Nephron progenitor cell (in vitro differentiated cells): ENCODE data around the gene ZNF512B.

ENCODE experiments used
- DNase-seq: peaks from one replicate; pipeline ENCODE4 v3.0.0; 2021
- H3K27ac Mint-ChIP-seq: 2 replicates; pipeline ENCODE4 v1.8.0; 2021; ENCODE audit warnings: mild to moderate bottlenecking, moderate library complexity, mixed read lengths
- H3K27me3 Mint-ChIP-seq: 2 replicates; pipeline ENCODE4 v1.8.0; 2021; ENCODE audit warnings: mild to moderate bottlenecking, low read depth, mixed read lengths; ENCODE audit not compliant: poor library complexity
- H3K36me3 Mint-ChIP-seq: 2 replicates; pipeline ENCODE4 v1.8.0; 2021; ENCODE audit warnings: low read depth, mixed read lengths
- H3K4me1 Mint-ChIP-seq: 2 replicates; pipeline ENCODE4 v1.8.0; 2021; ENCODE audit warnings: mixed read lengths
- H3K4me3 Mint-ChIP-seq: 2 replicates; pipeline ENCODE4 v1.8.0; 2021; ENCODE audit warnings: mild to moderate bottlenecking, moderate library complexity, mixed read lengths
- H3K9me3 Mint-ChIP-seq: 2 replicates; pipeline ENCODE4 v1.8.0; 2021; ENCODE audit warnings: mild to moderate bottlenecking, moderate library complexity, mixed read lengths
- TF ChIP-seq, protein P1 (sequence below): fragments of 200-600 bp; sonication (generic); IDR thresholded peaks from 2 replicates; pipeline ENCODE4 v1.5.0; 2021; ENCODE audit warnings: antibody characterized with exemption

Gene ZNF512B

DNA sequence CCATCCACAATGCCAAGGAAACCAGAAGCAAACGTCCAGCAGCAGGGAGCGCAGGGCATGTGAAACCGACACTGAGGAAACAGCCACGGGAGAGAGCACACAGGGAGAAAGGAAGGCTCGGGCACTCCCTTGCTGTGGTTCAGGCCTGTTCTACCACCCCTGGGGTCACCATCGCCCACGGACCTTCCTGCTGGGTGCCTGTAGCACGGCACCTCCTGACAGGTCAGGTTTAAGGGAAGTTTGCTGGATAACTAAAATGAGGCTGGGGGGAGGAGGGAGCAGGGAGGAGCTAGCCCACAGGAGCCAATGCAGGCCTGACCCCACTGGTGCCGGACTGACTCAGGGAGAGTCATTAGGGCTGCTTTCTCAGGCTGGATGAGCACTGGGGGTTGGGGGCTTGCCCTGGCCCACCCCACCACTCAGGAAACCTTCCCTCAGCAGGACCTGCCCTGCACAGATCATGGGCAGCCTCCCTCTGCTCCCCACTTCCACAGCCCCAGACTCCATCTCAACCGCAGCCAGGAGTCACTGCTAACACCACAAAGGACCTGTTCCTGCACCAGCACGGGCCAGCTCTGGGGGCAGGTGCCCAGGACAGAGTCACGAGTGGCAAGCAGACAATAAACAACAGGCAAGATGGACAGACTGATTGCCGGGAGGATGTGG, 15.8 kb downstream of the ZNF512B start:
- Mint-ChIP-seq H3K27ac (peak overlapping the region; percentile 77), H3K4me3 (peak overlapping the region; percentile 83)

GRCh38 chr20:63952769-63953168, 17.0 kb downstream of the ZNF512B start:
- Mint-ChIP-seq H3K4me1 (peaks cover 55% of the 10 kb centered on the region), H3K9me3 (no peaks in the 10 kb centered on the region), H3K4me3 (no peak overlapping the region), H3K27me3 (no peaks in the 10 kb centered on the region), H3K36me3 (no peaks in the 10 kb centered on the region), H3K27ac (no peak overlapping the region)
- TF ChIP-seq, protein P1, sequence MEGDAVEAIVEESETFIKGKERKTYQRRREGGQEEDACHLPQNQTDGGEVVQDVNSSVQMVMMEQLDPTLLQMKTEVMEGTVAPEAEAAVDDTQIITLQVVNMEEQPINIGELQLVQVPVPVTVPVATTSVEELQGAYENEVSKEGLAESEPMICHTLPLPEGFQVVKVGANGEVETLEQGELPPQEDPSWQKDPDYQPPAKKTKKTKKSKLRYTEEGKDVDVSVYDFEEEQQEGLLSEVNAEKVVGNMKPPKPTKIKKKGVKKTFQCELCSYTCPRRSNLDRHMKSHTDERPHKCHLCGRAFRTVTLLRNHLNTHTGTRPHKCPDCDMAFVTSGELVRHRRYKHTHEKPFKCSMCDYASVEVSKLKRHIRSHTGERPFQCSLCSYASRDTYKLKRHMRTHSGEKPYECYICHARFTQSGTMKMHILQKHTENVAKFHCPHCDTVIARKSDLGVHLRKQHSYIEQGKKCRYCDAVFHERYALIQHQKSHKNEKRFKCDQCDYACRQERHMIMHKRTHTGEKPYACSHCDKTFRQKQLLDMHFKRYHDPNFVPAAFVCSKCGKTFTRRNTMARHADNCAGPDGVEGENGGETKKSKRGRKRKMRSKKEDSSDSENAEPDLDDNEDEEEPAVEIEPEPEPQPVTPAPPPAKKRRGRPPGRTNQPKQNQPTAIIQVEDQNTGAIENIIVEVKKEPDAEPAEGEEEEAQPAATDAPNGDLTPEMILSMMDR: no peak
- DNase-seq: no peak

More for the DNA sequence above, 15.8 kb downstream of the ZNF512B start:
- H3K36me3 Mint-ChIP-seq: no peaks in the 10 kb centered on the region
- H3K9me3 Mint-ChIP-seq: no peaks in the 10 kb centered on the region
- H3K4me1 Mint-ChIP-seq: peaks cover 56% of the 10 kb centered on the region
- DNase-seq: no peak
- no peaks in the 10 kb centered on the region for H3K27me3 Mint-ChIP-seq
- TF ChIP-seq, protein P1: no peak

DNA sequence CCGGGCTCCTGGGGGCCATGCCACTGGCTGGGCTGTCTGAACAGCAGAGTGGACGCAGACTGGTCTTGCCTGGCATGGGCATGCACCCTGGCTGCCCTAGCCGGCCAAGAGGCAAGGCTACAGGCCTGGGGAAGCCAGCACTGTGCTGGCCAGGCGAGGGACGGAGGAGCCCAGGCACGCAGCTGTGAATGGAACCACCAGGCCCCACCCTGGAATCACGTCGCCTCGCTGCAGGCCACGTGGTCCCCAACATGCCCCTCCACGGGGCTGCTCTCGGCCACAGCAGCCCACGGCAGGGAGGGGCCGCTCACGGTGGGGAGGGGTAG, 17.6 kb downstream of the ZNF512B start:
- H3K9me3 Mint-ChIP-seq: no peaks in the 10 kb centered on the region
- H3K27ac Mint-ChIP-seq: no peak overlapping the region
- H3K4me3 Mint-ChIP-seq: no peak overlapping the region
- peaks cover 51% of the 10 kb centered on the region for H3K4me1 Mint-ChIP-seq
- no peaks in the 10 kb centered on the region for H3K36me3 Mint-ChIP-seq
- no peaks in the 10 kb centered on the region for H3K27me3 Mint-ChIP-seq
- no peak for DNase-seq
- TF ChIP-seq, protein P1: no peak

DNA sequence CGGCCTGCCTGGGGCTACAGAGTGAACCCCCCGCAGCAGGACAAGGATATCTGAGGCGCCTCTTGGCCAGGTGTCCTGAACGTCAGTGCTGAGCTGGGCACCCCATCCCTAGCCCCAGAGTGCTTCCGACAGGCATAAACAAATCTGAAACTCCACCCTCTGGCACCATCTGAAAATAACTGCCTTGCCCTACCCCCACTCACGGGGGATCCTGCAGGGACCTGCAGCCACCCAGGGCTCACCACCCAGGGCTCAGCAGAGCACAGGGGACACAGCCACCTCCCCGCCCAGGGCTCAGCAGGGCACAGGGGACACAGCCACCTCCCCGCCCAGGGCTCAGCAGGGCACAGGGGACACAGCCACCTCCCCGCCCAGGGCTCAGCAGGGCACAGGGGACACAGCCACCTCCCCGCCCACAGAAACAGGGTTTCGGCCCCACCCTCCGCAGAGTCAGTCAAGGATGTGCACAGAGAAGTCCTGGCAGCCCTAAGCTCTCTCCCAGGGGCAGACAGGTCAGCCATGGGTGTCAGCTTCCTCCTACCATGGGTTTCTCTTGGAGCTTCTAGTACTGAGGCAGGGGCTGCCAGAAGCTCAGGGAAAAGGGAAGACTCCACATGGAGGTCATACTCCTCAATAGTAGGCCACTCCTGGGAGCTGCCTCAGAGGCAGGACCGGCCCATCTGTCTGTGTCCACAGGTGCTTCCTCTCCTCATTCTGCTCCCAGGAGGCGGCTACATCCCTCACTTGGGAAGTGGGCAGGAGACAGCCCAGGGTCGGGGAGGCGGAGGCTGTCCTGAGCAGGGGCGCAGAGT, 18.1 kb downstream of the ZNF512B start:
- TF ChIP-seq, protein P1: no peak
- no peaks in the 10 kb centered on the region for H3K27me3 Mint-ChIP-seq
- peaks cover 54% of the 10 kb centered on the region for H3K4me1 Mint-ChIP-seq
- no peak overlapping the region for H3K27ac Mint-ChIP-seq
- DNase-seq: no peak
- no peaks in the 10 kb centered on the region for H3K9me3 Mint-ChIP-seq
- H3K36me3 Mint-ChIP-seq: no peaks in the 10 kb centered on the region
- H3K4me3 Mint-ChIP-seq: no peak overlapping the region

- Mint-ChIP-seq H3K9me3 (no peaks in the 10 kb centered on the region), H3K4me1 (peaks cover 54% of the 10 kb centered on the region), H3K27ac (no peak overlapping the region), H3K36me3 (no peaks in the 10 kb centered on the region), H3K4me3 (no peak overlapping the region), H3K27me3 (no peaks in the 10 kb centered on the region)
- TF ChIP-seq, protein P1: no peak
- no peak for DNase-seq
These were observed 18.9 kb downstream of the ZNF512B start for GRCh38 chr20:63950701-63951397.
